Measurements from ENCODE around the gene COMP.
"Not testable (repeated sequence)": the region's sequence is repeated elsewhere in the genome, so short reads cannot be mapped to it uniquely, and the experiment has no call there.

The COMP gene

DNA sequence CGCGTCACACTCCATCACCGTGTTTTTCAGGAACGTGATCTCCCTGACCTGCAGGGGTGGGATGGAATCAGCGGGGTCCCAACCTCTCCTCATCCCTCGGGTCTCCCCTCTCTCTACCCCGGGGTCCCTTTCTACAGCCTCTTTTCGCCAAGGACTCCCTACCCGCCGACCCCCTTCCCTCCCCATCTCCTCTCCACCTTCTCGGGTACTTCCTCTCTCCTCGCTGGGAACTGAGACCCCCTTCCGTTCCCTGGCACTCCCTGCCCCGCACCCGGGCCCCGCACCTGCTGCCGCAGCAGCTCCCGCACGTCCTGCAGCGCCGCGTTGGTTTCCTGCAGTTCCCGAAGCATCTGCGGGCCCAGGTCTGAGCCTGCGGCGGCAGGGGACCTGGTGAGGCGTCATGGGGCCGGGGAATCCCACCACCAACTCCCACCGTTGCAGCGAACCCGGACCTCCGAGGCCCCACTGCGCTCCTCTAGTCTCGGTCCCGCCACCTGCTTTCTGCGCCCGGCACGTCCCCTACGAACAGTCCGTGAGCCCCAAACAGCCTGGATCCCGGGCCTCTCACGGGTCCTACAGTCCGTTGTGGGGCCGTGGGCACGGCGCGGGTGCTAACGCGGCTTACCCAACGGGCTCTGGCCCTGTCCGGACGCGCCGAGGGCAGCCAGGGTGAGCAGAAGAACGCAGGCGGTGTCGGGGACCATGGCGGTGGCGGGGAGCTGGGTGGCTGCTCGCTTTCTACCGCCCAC lies at the start of gene COMP:
Gene COMP (minus strand): TSS at position 740 of the 749 bp plus-strand sequence. CDS start 36 bp downstream, at position 704.
- in situ Hi-C loops (cut with MboI; ENCODE audit: low sequenced_read_pairs): no loop called here

DNA sequence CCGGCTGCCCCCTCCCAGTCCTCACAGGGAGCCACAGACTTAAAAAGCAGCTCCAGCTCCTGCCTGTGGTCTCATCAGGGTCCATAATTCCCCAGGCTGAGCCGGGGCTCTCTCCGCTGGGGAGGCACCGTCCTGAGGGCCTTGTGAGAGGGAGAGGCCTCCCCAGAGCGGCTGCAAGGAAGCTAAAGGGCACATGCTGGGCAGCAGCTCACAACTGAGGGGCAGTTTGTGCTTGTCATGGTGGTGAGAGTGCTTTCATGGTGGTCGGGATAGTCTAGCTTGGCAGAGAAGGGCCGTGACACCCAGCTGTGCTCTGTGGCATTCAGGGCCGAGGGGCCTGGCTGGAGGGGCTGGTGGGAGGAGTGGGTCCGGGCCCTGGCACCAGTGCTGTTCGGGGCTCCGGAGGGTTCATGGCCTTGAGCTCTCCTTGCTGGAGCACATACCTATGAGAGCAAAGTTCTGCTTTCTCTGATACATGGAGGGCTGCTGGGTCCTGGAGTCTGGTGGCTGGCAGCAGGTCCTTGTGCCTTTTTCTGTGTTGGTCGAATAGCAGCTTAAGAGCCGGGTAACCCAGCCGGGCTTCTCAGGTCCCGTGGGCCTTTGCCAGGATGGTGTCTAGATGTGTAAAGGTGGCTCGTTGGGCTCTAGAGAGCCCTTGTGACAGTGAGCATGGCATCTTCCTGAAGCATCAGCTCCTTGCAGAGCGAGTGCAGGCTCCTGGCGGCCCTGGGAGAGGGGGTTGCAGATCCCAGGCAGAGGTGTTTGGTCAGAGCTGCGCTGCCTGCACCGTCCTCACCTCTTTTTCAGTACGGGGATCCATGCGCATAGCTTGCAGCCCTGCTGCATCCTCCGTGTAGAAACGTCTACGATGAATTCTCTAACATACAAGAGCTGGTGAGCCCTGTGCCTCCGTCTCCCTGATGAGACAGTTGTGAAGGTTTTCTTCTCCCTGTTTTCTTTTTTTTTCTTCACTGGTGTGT lies 49.5 kb upstream of the COMP start:
- in situ Hi-C loops (cut with MboI; ENCODE audit: low sequenced_read_pairs): no loop called here

DNA sequence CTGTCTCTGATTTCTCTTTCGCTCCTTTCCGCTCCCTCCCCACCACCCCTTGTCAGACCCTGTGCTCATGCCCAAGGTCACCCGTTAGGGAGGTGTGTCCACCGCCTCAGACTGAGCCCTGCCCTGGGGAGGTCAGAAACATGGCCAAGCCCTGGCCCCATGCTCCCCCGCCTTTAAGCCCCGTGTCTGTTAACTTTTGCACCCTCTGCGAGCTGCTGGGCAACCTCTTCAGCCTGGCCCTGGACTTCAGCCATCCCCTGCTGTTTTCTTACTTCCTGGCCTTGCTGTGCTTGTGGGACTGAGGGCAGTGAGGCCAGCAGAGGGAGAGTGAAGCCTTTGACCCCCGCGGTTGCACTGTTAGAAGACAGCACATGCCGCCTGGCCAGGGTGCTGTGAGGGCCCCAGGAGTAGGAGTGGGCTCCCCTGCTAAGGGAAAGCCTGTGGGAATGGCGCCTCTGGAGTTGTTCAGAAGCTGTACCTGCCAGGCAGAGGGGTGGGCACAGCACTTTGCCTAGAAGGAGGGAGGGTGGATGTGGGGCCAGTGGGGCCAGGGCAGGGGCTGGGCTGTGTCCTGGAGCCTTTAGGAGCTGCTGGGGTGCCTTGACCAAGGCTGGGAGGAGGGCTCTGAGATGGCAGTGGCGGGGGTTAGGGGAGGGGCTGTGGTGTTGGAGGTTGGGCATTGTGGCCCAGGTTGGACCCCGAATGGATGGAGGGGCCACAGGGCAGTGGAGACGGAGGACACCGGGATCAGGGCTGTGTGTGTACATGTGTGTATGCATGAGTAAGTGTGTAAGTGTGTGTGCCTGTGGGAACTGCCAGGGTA lies 48.6 kb upstream of the COMP start:
- in situ Hi-C loops (cut with MboI; ENCODE audit: low sequenced_read_pairs): no loop called here

DNA sequence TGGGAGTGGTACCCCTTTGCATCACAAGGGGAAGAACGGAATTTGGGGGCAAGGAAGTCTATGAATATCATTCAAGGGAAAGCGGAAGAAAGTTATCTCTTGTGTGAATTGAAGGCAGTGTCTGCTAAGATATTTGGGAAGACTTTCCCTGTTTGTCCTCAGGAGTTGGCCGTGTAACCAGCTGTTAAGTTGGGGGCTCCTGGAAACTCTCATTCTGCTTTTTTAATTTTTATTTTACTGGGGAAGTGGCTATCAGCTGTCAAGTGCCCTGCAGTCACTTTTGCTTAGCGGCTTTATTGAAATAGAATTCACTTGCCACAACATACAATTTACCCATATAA lies 43.5 kb upstream of the COMP start:
- in situ Hi-C loops (cut with MboI; ENCODE audit: low sequenced_read_pairs): no loop called here

DNA sequence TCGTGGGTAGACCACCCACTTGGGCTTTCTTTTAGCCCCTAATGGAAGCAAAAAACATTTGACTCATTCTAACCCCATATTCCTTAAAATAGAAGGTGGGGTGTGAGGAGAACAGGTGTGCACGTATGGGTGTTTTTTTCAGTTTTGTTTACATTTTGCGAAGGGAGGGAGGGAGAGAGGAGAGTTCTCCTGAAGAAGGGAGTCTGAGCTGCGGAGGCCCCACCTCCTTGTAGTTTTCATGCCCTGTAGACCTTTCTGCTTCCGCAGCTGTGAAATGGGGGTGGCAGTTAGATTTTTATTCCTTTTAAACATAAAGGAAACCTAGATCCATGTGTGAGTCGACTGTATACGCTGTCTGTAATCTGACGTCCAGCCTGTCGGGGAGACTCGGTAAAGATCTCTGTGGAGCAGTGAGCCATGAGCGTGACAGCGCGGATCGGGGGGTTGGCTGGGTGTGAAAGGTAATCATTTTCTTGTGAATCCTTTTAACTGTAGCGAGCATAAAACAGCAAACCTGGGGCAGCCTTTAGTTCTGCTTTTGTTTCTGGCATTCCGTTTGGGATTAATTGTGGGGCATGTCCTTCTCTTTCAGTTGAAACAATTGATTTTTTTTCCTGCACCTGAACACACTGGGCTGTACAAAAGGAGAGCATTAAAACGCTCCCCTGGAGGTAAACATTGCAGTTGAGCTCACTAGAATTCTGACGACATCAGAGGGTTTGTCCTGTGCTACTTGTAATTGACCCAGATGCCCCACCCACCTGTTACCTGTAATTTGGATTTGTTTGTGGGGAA lies 42.9 kb upstream of the COMP start:
- in situ Hi-C loops (cut with MboI; ENCODE audit: low sequenced_read_pairs): no loop called here

DNA sequence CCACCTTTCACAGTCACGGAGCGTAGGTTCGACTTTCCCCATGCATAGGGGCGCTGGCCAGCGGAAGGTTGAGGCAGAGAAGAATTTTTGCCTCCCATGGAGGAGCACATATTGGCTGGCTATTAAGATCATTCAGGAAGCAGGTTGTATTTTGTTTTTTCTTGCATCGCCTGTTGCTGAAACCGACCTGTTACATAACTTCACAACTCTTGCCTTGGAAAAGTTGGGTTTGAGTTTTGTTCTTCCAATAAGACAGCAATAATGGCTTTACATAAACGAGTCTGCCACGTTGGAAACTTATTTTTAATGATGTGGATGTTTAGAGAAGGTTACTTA lies 42.0 kb upstream of the COMP start:
- in situ Hi-C loops (cut with MboI; ENCODE audit: low sequenced_read_pairs): no loop called here

DNA sequence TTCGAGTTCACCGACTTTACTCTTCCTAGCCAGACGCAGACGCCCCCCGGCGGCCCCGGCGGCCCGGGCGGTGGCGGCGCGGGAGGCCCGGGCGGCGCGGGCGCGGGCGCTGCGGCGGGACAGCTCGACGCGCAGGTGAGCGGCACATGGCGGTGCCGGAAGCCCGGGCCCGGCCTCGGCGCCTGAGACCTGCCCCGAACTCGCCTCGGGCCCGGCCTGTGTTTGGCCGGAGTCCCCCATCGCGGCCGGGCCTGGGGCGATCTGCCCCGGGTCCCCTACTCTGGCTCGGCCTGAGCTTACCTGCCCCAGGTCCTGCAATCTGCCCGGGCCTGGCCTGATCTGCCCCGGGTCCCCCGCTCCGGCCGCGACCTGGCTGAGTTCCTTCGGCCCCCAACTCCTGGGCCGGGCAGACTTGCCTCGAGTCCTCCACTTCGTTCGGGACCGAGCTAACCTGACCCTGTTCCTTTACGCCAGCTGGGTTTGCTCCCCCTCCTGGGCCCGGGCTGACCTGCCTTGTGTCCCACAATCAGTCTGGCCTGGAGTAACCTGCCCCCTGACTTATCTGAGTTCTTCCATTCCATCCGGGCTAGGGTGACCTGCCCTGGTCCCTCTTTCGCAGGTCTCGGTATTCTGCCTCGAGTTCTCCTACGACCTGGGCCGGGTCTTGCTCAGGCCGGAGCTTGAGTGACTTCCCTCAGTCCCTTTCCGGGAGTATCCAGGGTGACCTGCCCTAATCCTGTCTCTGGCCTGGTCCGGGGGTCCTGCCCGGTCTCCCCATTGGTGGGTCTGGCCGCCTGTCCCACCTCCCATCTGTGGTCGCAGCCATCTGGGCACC lies 41.4 kb upstream of the COMP start:
- in situ Hi-C loops (cut with MboI; ENCODE audit: low sequenced_read_pairs): no loop called here

DNA sequence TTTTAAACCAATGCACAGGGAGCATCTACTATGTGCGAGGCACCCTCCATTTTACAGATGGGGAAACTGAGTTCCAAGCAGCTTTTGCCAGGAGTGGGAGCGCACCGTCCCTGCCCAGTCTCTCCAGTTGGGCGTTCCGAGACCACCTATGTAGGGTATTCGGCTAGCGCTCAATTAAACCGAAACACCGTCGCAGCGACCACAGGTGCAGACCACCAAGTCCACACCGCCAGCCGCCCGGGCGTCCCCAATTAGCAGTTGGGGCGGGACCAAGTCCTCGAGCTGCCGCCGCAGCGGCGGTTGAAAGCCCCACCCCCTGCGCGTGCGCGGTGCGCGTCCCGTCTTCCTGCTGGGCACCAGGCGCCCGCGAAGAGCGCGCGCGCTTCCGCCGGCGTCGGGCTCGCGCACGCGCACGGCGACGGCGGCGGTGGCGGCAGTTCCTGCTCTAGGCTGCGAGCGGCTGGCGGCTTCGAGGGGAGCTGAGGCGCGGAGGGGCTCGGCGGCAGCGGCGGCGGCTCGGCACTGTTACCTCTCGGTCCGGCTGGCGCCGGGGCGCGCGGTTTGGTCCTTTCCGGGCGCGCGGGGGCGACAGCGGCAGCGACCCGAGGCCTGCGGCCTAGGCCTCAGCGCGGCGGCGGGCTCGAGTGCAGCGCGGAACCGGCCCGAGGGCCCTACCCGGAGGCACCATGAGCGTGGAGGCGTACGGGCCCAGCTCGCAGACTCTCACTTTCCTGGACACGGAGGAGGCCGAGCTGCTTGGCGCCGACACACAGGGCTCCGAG lies 40.6 kb upstream of the COMP start, which contains the start of gene UPF1:
Gene UPF1 (plus strand): TSS at position 436 of the 782 bp plus-strand sequence. CDS start 251 bp downstream, at position 687.
- in situ Hi-C loops (cut with MboI; ENCODE audit: low sequenced_read_pairs): no loop called here

DNA sequence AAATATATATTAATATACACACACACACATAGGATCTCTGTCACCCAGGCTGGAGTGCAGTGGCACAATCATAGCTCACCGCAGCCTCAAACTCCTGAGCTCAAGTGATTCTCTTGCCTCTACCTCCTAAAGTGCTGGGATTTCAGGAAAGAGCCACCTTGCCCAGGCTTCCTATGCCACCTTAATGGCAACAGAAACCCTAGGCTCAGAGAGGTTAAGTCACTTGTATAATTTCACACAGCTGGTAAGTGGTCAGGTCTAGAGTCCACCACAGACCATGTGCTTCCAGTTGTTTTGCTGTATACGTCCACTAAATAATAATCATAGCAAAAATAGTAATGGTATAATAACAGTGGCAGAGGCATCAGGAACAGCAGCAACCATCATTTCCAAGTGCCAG lies 39.4 kb upstream of the COMP start:
- in situ Hi-C loops (cut with MboI; ENCODE audit: low sequenced_read_pairs): no loop called here

DNA sequence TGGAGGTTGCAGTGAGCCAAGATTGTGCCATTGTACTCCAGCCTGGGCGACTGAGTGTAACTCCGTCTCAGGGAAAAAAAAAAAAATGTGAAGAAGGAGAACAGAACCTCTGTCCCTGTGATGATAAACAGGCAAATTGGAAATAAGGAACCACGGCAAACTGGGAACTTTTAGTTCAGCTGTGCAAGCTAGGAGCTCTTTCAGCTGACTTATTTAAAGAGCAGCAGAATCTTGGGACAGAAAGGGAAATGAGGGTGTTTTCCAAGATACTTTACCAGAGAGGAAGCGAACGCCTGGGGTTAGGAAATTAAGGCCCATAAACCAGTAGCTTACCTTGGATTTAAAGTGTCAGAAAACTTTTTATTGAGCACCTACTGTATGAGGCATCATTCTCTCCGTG lies 37.7 kb upstream of the COMP start:
- in situ Hi-C loops (cut with MboI; ENCODE audit: low sequenced_read_pairs): no loop called here

DNA sequence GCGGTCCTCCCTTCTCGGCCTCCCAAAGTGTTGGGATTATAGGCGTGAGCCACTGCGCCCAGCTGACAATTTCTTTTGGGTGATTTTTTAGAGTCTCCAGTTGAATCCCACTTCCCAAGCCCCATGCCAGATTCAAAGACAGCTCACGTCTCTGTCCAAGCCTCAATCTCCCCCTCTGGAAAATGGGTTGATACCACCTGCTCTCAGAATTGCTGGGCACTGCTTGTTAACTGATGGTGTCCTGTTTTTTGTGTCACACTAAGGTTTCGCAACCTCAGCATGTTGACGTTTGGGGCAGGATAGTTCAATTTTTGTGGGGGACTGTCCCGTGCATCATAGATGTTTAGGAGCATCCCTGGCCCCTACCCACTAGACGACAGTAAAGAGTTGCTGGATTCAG lies 26.5 kb upstream of the COMP start:
- in situ Hi-C loops (cut with MboI; ENCODE audit: low sequenced_read_pairs): no loop called here

DNA sequence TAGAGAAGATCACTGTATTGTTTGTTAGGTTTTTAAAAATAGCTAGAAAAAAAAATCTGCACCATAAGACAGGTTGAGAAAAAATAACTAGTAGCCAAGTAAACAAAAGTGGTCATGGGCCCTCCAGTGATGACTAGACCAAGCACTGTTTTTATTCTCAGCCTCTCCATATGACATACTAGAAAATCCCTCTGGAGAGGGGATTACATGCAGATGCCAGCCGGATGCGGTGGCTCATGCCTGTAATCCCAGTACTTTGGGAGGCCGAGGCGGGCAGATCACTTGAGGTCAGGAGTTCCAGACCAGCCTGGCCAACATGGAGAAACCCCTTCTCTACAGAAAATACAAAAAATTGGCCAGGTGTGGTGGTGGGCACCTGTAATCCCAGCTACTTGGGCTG lies 25.5 kb upstream of the COMP start:
- in situ Hi-C loops (cut with MboI; ENCODE audit: low sequenced_read_pairs): not testable (repeated sequence)

DNA sequence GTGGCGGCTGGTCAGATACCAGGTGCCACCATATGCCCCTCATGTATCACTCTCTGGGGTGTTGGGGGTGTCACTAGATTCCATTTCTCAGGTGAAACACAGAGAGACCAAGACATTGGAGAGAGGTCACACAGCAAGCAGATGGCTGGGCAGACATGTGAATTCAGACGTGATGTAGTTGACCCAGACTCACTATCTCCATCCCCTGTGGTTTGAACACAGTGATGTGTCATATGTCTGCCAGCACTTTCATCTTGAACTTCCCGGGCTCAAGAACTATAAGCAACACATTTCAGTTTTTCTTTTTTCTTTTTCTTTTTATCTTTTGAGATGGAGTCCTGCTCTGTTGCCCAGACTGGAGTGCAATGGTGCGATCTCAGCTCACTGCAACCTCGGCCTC lies 24.6 kb upstream of the COMP start:
- in situ Hi-C loops (cut with MboI; ENCODE audit: low sequenced_read_pairs): no loop called here

DNA sequence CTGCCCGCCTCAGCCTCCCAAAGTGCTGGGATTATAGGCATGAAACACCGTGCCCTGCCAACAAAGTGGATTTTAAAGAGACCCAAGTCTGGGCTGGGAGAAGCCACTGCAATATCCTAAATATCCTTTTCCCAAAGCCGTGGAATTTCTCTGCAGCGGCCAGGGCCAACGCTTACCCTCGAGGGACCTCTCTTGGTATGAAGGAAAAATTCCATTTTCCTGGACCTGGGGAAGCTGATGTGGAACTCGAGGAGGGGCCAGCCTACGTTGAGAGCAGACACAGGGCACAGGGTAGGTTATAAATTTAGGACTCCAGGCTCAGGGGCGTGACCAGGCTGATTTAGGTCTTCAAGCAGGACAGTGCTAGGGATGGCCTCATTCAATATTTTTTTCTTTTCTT lies 23.0 kb upstream of the COMP start:
- in situ Hi-C loops (cut with MboI; ENCODE audit: low sequenced_read_pairs): no loop called here

DNA sequence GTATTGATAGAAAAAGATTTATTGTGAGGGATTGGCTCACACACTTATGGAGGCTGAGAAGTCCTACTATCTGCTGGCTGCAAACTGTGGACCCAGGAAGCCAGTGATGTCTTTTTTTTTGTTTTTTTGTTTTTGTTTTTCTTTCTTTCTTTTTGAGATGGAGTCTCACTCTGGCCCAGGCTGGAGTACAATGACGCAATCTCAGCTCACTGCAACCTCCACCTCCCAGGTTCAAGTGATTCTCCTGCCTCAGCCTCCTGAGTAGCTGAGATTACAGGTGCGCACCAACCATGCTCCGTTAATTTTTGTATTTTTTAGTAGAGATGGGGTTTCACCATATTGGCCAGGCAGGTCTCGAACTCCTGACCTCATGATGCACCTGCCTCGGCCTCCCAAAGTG lies 20.5 kb upstream of the COMP start:
- in situ Hi-C loops (cut with MboI; ENCODE audit: low sequenced_read_pairs): not testable (repeated sequence)

DNA sequence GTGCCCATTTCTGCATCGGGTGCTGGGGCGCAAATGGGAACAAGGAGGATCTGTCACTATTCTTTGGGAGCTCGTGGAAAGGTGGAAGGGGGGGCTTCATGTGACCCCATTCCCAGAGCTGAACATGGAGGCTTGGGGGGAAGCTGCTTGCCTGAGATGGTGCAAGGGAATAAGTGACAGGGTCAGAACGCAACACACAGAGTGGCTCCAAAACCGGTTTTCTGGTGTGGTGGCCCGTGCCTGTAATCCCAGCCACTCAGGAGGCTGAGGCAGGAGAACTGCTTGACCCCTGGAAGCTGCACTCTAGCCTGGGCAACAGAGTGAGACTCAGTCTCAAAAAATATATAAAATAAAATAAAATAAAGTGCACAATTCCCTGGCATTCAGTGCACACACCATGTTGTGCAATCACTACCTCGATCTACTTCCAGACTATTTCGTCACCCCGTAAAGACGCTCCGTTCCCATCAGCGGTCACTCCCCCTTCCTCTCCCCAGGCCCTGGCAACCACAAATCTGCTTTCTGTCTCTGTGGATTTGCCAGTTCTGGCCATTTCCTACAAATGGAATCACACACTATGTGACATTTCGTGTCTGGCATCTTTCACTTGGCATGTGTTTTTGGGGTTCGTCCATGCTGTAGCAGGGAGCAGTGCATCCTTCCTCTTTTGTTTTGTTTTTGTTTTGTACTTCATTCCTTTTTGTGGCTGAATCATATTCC lies 18.2 kb upstream of the COMP start:
- in situ Hi-C loops (cut with MboI; ENCODE audit: low sequenced_read_pairs): no loop called here

DNA sequence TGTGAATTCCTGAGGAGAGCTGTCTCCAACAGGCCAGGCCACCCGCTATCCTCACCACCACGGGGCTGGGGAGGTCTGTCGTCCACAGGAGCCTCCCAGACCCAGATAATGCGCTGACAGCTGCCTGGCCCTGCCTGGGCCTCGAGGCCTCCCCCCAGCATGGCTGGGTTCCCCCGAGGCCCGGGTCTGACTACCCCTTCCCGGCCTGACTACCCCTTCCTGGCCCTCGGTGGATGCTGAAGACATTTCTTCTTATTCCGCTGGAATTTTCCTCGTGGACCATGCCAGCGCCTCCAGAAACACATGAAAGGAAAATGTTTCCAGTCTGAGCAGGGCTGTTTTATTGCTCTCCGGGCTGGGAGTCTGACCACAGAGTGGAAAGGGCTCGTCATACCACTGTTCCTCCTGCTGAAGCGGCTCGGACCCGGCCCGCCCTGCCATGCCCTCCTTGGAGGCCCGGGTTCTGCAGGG lies 16.8 kb upstream of the COMP start:
- in situ Hi-C loops (cut with MboI; ENCODE audit: low sequenced_read_pairs): no loop called here

DNA sequence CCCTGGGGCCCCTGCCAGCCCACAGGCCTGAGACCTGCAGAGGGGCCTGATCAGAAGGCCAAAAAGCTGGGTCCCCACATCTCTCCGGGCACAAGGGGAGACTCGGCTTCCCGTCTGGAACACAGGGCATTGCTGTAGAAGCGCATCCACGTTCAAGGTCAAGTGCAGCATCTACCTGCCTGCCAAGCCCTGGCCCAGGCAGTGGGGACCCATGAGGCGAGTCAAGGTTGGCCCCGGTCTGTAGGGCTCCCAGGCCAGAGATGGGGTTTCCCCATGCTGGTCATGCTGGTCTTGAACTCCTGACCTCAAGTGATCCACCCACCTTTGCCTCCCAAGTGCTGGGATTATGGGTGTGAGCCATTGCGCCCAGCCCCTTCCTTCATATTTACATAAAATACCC lies 13.5 kb upstream of the COMP start:
- in situ Hi-C loops (cut with MboI; ENCODE audit: low sequenced_read_pairs): no loop called here
